Mesendoderm (in vitro differentiated cells): ENCODE results near the gene DROSHA.

ENCODE experiments used
- DNase-seq: peaks from one replicate; pipeline ENCODE4 v3.0.0; 2013
- H2AK5ac ChIP-seq: 2 replicates; pipeline ENCODE4 v1.6.1; 2013; ENCODE audit warnings: low read length, inconsistent platforms
- H2BK120ac ChIP-seq: 2 replicates; pipeline ENCODE4 v1.6.1; 2013; ENCODE audit warnings: low read depth, mild to moderate bottlenecking, low read length, moderate library complexity, mixed read lengths
- H2BK15ac ChIP-seq: replicated peaks from 2 replicates; pipeline ENCODE4 v1.6.1; 2013; ENCODE audit warnings: low read depth, mild to moderate bottlenecking, moderate library complexity
- H2BK5ac ChIP-seq: 2 replicates; pipeline ENCODE4 v1.6.1; 2013; ENCODE audit warnings: low read length, inconsistent platforms
- H3K18ac ChIP-seq: 2 replicates; pipeline ENCODE4 v1.6.1; 2013; ENCODE audit warnings: mild to moderate bottlenecking, low read length, mixed read lengths
- H3K23ac ChIP-seq: one replicate; pipeline ENCODE4 v1.6.1; 2013; ENCODE audit warnings: low read length
- H3K27ac ChIP-seq: 2 replicates; pipeline ENCODE4 v1.5.1; 2013; ENCODE audit warnings: low read depth, mild to moderate bottlenecking, inconsistent platforms, low read length, moderate library complexity
- H3K27me3 ChIP-seq: 2 replicates; pipeline ENCODE4 v1.6.1; 2013; ENCODE audit warnings: low read length, control low read depth, mild to moderate bottlenecking, inconsistent platforms; ENCODE audit not compliant: insufficient read depth, poor library complexity
- H3K36me3 ChIP-seq: 2 replicates; pipeline ENCODE4 v1.6.1; 2013; ENCODE audit warnings: low read length, inconsistent platforms; ENCODE audit not compliant: control insufficient read depth, insufficient read depth
- H3K4ac ChIP-seq: one replicate; pipeline ENCODE4 v1.6.1; 2013; ENCODE audit warnings: low read depth, mild to moderate bottlenecking, low read length, moderate library complexity
- H3K4me1 ChIP-seq: 2 replicates; pipeline ENCODE4 v1.6.1; 2013; ENCODE audit warnings: low read depth, low read length, inconsistent platforms; ENCODE audit not compliant: control insufficient read depth
- H3K4me2 ChIP-seq: 2 replicates; pipeline ENCODE4 v1.6.1; 2013; ENCODE audit warnings: low read length
- H3K4me3 ChIP-seq: 2 replicates; pipeline ENCODE4 v1.5.1; 2013; ENCODE audit warnings: mild to moderate bottlenecking, low read length
- H3K56ac ChIP-seq: one replicate; pipeline ENCODE4 v1.6.1; 2013; ENCODE audit warnings: low read length
- H3K79me1 ChIP-seq: 2 replicates; pipeline ENCODE4 v1.6.1; 2013; ENCODE audit warnings: low read length, inconsistent platforms
- H3K79me2 ChIP-seq: 2 replicates; pipeline ENCODE4 v1.6.1; 2013; ENCODE audit warnings: mild to moderate bottlenecking, low read length; ENCODE audit not compliant: control insufficient read depth, insufficient read depth
- H3K9ac ChIP-seq: 2 replicates; pipeline ENCODE4 v1.6.1; 2013; ENCODE audit warnings: low read length, inconsistent platforms
- H4K5ac ChIP-seq: one replicate; pipeline ENCODE4 v1.6.1; 2013; ENCODE audit warnings: low read length
- H4K8ac ChIP-seq: one replicate; pipeline ENCODE4 v1.6.1; 2013; ENCODE audit warnings: low read depth, mild to moderate bottlenecking, control low read depth, low read length, moderate library complexity
- WGBS: extraction: QIAGEN DNeasy Blood & Tissue Kit; methylation state at CpG from one replicate; pipeline ENCODE4 v1.1.7; 2013; ENCODE audit warnings: low lambda C conversion rate, missing lambda C conversion rate; ENCODE audit not compliant: insufficient coverage; ENCODE audit errors: extremely low coverage; 5-methylcytosine and 5-hydroxymethylcytosine counted together

DROSHA gene

DNA sequence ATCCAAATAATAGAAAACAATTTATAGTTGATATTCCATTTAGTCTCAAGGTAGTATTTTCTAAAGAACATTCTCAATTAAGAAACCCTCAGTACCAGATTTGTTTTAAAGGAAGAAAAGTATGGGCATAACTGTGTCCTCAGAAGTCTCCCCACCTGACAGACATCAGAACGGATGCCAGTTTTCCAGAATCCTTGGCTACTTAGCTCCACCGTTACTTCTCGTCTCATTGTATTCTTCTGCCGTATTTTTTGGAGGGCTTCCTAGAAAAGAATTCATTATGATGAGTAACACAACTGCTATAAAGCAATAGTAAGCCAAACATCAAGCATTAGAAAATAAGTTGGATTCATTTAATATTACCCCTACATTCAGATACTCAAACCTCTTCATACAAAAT is 67.8 kb downstream of the DROSHA start:
- no peak overlapping the region for H3K18ac ChIP-seq
- H2BK15ac ChIP-seq = no peak overlapping the region
- H3K56ac ChIP-seq = no peak overlapping the region
- no peaks in the 10 kb centered on the region for H3K79me1 ChIP-seq
- no peak overlapping the region for H2AK5ac ChIP-seq
- no peaks in the 10 kb centered on the region for H3K27me3 ChIP-seq
- no peak overlapping the region for H3K23ac ChIP-seq
- no peak overlapping the region for H3K9ac ChIP-seq
- WGBS = no CpG with 5 or more reads among the region's 4 CpGs
- no peak overlapping the region for H3K4ac ChIP-seq
- H2BK120ac ChIP-seq = no peak overlapping the region
- H3K4me1 ChIP-seq = no peaks in the 10 kb centered on the region
- no peak overlapping the region for H3K27ac ChIP-seq
- no peak overlapping the region for H4K5ac ChIP-seq
- H3K36me3 ChIP-seq = no peaks in the 10 kb centered on the region
- DNase-seq = no peak
- H3K4me2 ChIP-seq = no peak overlapping the region
- H2BK5ac ChIP-seq = no peak overlapping the region
- H3K4me3 ChIP-seq = no peak overlapping the region
- H4K8ac ChIP-seq = no peak overlapping the region
- H3K79me2 ChIP-seq = no peaks in the 10 kb centered on the region

DNA sequence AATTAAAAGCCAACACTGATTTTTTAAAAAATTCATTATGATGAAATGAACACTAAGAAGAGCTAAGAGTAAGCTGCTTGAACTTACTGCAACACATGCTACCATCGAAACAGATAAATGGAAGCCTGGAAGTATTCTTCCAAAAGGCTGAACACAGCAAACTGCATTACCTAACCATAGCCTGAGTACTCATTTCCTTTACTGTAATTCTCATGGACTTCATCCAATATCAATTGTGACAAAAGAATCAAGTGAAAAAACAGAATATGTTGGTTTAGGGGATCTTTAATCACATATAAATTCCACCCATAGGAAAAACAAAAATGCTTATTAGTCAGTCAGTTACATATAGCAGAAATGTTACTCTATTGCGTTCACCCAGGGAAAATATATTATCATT is 68.5 kb downstream of the DROSHA start:
- Histone ChIP-seq H3K27ac (no peak overlapping the region), H3K23ac (no peak overlapping the region), H3K4ac (no peak overlapping the region), H2BK15ac (no peak overlapping the region), H4K5ac (no peak overlapping the region), H3K4me1 (no peaks in the 10 kb centered on the region), H3K27me3 (no peaks in the 10 kb centered on the region), H3K4me3 (no peak overlapping the region), H3K36me3 (no peaks in the 10 kb centered on the region), H2BK5ac (no peak overlapping the region), H2BK120ac (no peak overlapping the region), H3K56ac (no peak overlapping the region), H2AK5ac (no peak overlapping the region), H3K79me1 (no peaks in the 10 kb centered on the region), H3K4me2 (no peak overlapping the region), H4K8ac (no peak overlapping the region), H3K9ac (no peak overlapping the region), H3K79me2 (no peaks in the 10 kb centered on the region), H3K18ac (no peak overlapping the region)
- WGBS = no CpG with 5 or more reads among the region's 2 CpGs
- DNase-seq = no peak

DNA sequence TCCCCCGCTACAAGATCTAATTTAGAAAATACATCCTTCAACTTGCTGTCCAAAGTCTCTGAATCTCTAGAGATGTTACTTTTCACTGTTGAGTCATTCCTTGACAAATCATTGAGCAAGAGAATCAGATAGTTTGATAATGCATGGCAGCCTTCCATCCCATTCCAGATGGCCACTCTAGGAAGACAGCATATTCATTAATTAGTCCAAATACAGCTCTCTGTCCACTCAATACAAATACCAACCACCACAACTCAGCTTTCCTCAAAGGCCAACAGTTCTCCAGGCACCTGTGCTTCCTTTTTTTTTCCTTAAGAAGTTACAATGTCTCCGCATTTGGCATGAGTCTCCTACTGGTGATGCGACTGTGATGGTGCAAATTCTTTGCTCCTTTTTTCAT is 72.3 kb downstream of the DROSHA start:
- Histone ChIP-seq H3K9ac (no peak overlapping the region), H3K4me3 (no peak overlapping the region), H3K79me2 (no peaks in the 10 kb centered on the region), H2BK5ac (no peak overlapping the region), H4K5ac (no peak overlapping the region), H3K79me1 (no peaks in the 10 kb centered on the region), H3K23ac (no peak overlapping the region), H3K27me3 (no peaks in the 10 kb centered on the region), H3K27ac (no peak overlapping the region), H2BK15ac (no peak overlapping the region), H3K56ac (no peak overlapping the region), H3K36me3 (no peaks in the 10 kb centered on the region), H2AK5ac (no peak overlapping the region), H3K18ac (no peak overlapping the region), H3K4me2 (no peak overlapping the region), H3K4ac (no peak overlapping the region), H2BK120ac (no peak overlapping the region), H3K4me1 (no peaks in the 10 kb centered on the region), H4K8ac (no peak overlapping the region)
- DNase-seq = no peak
- no CpG with 5 or more reads among the region's 3 CpGs for WGBS

DNA sequence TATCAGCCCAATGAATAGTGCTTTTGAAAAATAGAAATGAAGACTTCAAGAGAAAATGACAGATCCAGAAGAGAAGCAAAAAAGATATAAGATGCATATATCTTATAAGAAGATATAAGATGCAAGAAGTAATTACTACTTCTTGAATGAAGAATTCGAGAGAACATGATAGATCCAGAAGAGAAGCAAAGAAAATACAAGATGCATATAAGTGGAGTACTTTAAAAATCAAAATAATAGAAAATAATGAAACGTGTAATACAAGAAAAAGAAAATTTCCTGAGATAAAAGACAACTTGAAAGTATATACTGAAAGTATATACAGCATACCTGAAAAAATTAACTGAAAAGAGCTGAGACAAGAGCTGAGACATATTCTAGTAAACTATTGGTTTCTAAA is 76.7 kb downstream of the DROSHA start:
- H2BK15ac ChIP-seq = no peak overlapping the region
- H4K5ac ChIP-seq = no peak overlapping the region
- no peak overlapping the region for H3K27ac ChIP-seq
- no peaks in the 10 kb centered on the region for H3K79me1 ChIP-seq
- H3K4me3 ChIP-seq = no peak overlapping the region
- H3K18ac ChIP-seq = no peak overlapping the region
- H2BK120ac ChIP-seq = no peak overlapping the region
- H3K79me2 ChIP-seq = no peaks in the 10 kb centered on the region
- peaks cover 2% of the 10 kb centered on the region for H3K36me3 ChIP-seq
- no peak overlapping the region for H4K8ac ChIP-seq
- no peak overlapping the region for H3K4ac ChIP-seq
- H2BK5ac ChIP-seq = no peak overlapping the region
- H3K56ac ChIP-seq = no peak overlapping the region
- H2AK5ac ChIP-seq = no peak overlapping the region
- WGBS = no CpG with 5 or more reads among the region's 2 CpGs
- H3K27me3 ChIP-seq = no peaks in the 10 kb centered on the region
- DNase-seq = no peak
- no peak overlapping the region for H3K4me2 ChIP-seq
- H3K4me1 ChIP-seq = peaks cover 2% of the 10 kb centered on the region
- H3K9ac ChIP-seq = no peak overlapping the region
- no peak overlapping the region for H3K23ac ChIP-seq

DNA sequence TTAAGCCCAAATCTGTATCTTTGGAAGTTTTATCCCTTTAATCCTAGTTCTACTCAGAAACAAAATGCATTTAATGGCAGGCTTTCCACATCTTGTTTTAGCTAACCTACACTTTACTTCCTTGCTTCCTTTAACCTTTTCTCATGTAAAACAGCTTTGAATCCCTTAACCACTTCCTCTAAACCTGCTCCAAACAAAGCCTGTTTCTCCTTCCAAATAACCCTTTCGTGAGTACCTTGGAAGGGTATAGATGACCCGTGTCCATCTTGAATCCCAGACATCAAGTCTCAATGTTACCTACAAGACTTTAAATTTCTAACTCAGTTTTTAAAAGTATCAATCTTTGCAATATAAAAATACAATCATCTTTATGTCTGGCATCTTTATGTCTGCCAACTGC is 78.4 kb downstream of the DROSHA start:
- H2BK5ac ChIP-seq = no peak overlapping the region
- peaks cover 2% of the 10 kb centered on the region for H3K36me3 ChIP-seq
- no peak overlapping the region for H4K8ac ChIP-seq
- H3K4me1 ChIP-seq = peaks cover 2% of the 10 kb centered on the region
- H3K23ac ChIP-seq = no peak overlapping the region
- H3K9ac ChIP-seq = no peak overlapping the region
- WGBS = no CpG with 5 or more reads among the region's 2 CpGs
- H2BK15ac ChIP-seq = no peak overlapping the region
- H3K4me3 ChIP-seq = no peak overlapping the region
- no peak overlapping the region for H3K4ac ChIP-seq
- no peak overlapping the region for H3K27ac ChIP-seq
- no peak overlapping the region for H3K4me2 ChIP-seq
- H3K56ac ChIP-seq = no peak overlapping the region
- DNase-seq = peak; percentile 26
- no peaks in the 10 kb centered on the region for H3K79me1 ChIP-seq
- H2AK5ac ChIP-seq = no peak overlapping the region
- no peak overlapping the region for H3K18ac ChIP-seq
- H4K5ac ChIP-seq = no peak overlapping the region
- H3K27me3 ChIP-seq = no peaks in the 10 kb centered on the region
- H3K79me2 ChIP-seq = no peaks in the 10 kb centered on the region
- H2BK120ac ChIP-seq = no peak overlapping the region

DNA sequence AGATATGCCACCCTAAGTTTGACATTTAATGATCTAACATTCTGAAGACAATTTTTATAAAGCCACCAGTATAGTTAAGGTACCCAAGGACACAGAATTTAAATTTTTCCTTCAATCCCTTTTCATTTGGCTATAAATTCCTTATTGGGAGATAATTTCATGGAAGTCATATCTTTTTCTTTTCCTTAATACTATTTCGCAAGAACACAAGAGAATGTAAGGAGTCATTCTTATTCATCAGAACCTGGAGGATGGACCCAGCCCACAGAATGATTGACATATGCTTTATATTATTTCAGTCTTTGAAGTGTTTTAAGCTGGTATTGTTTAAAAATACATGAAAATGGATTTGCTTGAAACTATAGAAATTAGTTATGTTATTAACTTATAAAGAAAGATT is 79.6 kb downstream of the DROSHA start:
- Histone ChIP-seq H3K4me3 (no peak overlapping the region), H3K4me2 (no peak overlapping the region), H3K23ac (no peak overlapping the region), H4K5ac (no peak overlapping the region), H2AK5ac (no peak overlapping the region), H2BK120ac (no peak overlapping the region), H3K36me3 (peaks cover 2% of the 10 kb centered on the region), H3K9ac (no peak overlapping the region), H3K27ac (no peak overlapping the region), H3K79me2 (no peaks in the 10 kb centered on the region), H4K8ac (no peak overlapping the region), H3K18ac (no peak overlapping the region), H3K56ac (no peak overlapping the region), H3K27me3 (no peaks in the 10 kb centered on the region), H2BK5ac (no peak overlapping the region), H3K4ac (no peak overlapping the region), H2BK15ac (no peak overlapping the region), H3K79me1 (no peaks in the 10 kb centered on the region), H3K4me1 (peaks cover 2% of the 10 kb centered on the region)
- DNase-seq = no peak
- no CpG with 5 or more reads among the region's 1 CpG for WGBS
